Endothelial cell of umbilical vein (primary cell): Measurements from ENCODE around the gene TENM4. TPM values are rescaled to one million over a fixed set of nuclear protein-coding genes. Genes with fewer than 3 reads are reported as not detected.

Source experiments
- BruUV-seq: library from RNA; stranded (reverse); fragments of 400-500 nt; replicated peaks from 2 replicates; lab custom pipeline; 2021; lab: Mats Ljungman, UMichigan
- CTCF ChIA-PET: fragments of 300-600, 350-600 bp; sonication (Branson Sonifier 250); formaldehyde crosslinking; loops from one replicate; lab custom pipeline; 2021; ENCODE audit warnings: antibody characterized with exemption, inconsistent platforms; lab: Charles Lee
- POLR2A ChIA-PET: fragments of 300-600, 350-600 bp; sonication (Branson Sonifier 250); formaldehyde crosslinking; loops from one replicate; lab custom pipeline; 2021; ENCODE audit warnings: antibody characterized with exemption, inconsistent platforms; lab: Charles Lee
- DNase-seq: peaks from one replicate; pipeline ENCODE4 v3.0.0-alpha.2; 2011; ENCODE audit warnings: low read depth, low spot score
- FAIRE-seq: peaks from 2 replicates; lab custom pipeline; 2011; peaks lifted over from hg19 to GRCh38; lab: Jason Lieb, UNC
- H2AFZ ChIP-seq: 2 replicates; pipeline ENCODE4 v1.6.0; 2012; ENCODE audit warnings: low read depth, low read length, control low read depth, inconsistent platforms
- H3K27ac ChIP-seq: 2 replicates; pipeline ENCODE4 v1.5.1; 2011; ENCODE audit warnings: low read depth, mild to moderate bottlenecking, control low read depth, low read length, moderate library complexity; ENCODE audit not compliant: insufficient read depth
- H3K27me3 ChIP-seq, 2 experiments: 2 replicates each; pipeline versions ENCODE4 v1.6.0 to v1.6.1; 2011; ENCODE audit warnings: low read length in 2 of 2, mixed read lengths in 1 of 2; ENCODE audit not compliant: control insufficient read depth in 2 of 2, insufficient read depth in 2 of 2
- H3K36me3 ChIP-seq, 2 experiments: 2 replicates in 1 of 2; 3 replicates in 1 of 2; pipeline ENCODE4 v1.5.1; 2011; ENCODE audit warnings: low read length in 2 of 2, mild to moderate bottlenecking in 1 of 2, moderate library complexity in 1 of 2; ENCODE audit not compliant: control insufficient read depth in 2 of 2, insufficient read depth in 2 of 2; ENCODE audit errors: extremely low read depth in 1 of 2
- H3K4me1 ChIP-seq: 3 replicates; pipeline ENCODE4 v1.5.1; 2011; ENCODE audit warnings: mild to moderate bottlenecking, low read length; ENCODE audit not compliant: control insufficient read depth, insufficient read depth; ENCODE audit errors: extremely low read depth
- H3K4me2 ChIP-seq: 2 replicates; pipeline ENCODE4 v1.6.1; 2011; ENCODE audit warnings: low read length, control low read depth, mixed read lengths; ENCODE audit not compliant: insufficient read depth
- H3K4me3 ChIP-seq, 3 experiments: fragments of 200-600 bp in 1 of 3; sonication (generic), shearing (Covaris generic) in 1 of 3; replicated peaks in 1 of 3; 2 replicates each; pipeline ENCODE4 v1.5.1; 2011 to 2016; ENCODE audit warnings: control low read depth in 3 of 3, low read length in 3 of 3, mild to moderate bottlenecking in 2 of 3, inconsistent platforms in 1 of 3, low read depth in 1 of 3, moderate library complexity in 1 of 3; ENCODE audit not compliant: insufficient read depth in 1 of 3
- H3K79me2 ChIP-seq: 2 replicates; pipeline ENCODE4 v1.6.0; 2012; ENCODE audit warnings: low read length, inconsistent platforms; ENCODE audit not compliant: control insufficient read depth, insufficient read depth
- H3K9ac ChIP-seq: replicated peaks from 2 replicates; pipeline ENCODE3; 2011; ENCODE audit warnings: low read length, control low read depth; ENCODE audit not compliant: insufficient read depth; ENCODE audit errors: extremely low read depth
- H3K9me1 ChIP-seq: replicated peaks from 3 replicates; pipeline ENCODE4 v1.6.0; 2011; ENCODE audit warnings: mild to moderate bottlenecking, low read length; ENCODE audit not compliant: control insufficient read depth, insufficient read depth; ENCODE audit errors: extremely low read depth
- H3K9me3 ChIP-seq: replicated peaks from 2 replicates; pipeline ENCODE4 v1.5.1; 2012; ENCODE audit warnings: low read length, inconsistent platforms; ENCODE audit not compliant: control insufficient read depth, insufficient read depth
- H4K20me1 ChIP-seq: replicated peaks from 2 replicates; pipeline ENCODE3; 2011; ENCODE audit warnings: mild to moderate bottlenecking, low read length; ENCODE audit not compliant: control insufficient read depth, insufficient read depth; ENCODE audit errors: extremely low read depth
- EZH2 ChIP-seq: IDR thresholded peaks from 2 replicates; pipeline ENCODE4 v1.6.1; 2012; ENCODE audit warnings: borderline replicate concordance, low read depth, mild to moderate bottlenecking, moderate library complexity, low read length, inconsistent platforms; ENCODE audit not compliant: severe bottlenecking
- FOS ChIP-seq: IDR thresholded peaks from 2 replicates; pipeline ENCODE4 v1.6.1; 2011; ENCODE audit warnings: mild to moderate bottlenecking, low read length, moderate library complexity, borderline replicate concordance; ENCODE audit not compliant: insufficient read depth
- GATA2 ChIP-seq: IDR thresholded peaks from 2 replicates; pipeline ENCODE4 v1.7.0; 2011; ENCODE audit warnings: low read depth, mild to moderate bottlenecking, moderate library complexity, mixed read lengths, low read length; ENCODE audit not compliant: insufficient read length, insufficient read depth
- MAX ChIP-seq: IDR thresholded peaks from 2 replicates; pipeline ENCODE4 v1.6.1; 2011; ENCODE audit not compliant: insufficient read depth, insufficient read length
- dilution Hi-C: fragments of 300-500 bp; cut with MboI; formaldehyde crosslinking; loops from one replicate; pipeline ENCODE4 v1.15.0; 2019; ENCODE audit warnings: low sequenced_read_pairs; ENCODE audit not compliant: extremely low pct_ligation_motif_present
- intact Hi-C: fragments of 100-400 bp; cut with micrococcal nuclease; formaldehyde crosslinking; loops from one replicate; pipeline ENCODE4 v1.10.0; 2022
- polyA plus RNA-seq, 4 experiments: library from polyadenylated mRNA; depleted of rRNA in 3 of 4; stranded (reverse) in 3 of 4; unstranded in 1 of 4; fragments of >200 nt; gene quantifications; 2 replicates each; pipeline versions ENCODE4 v1.2.1 to v1.2.3, GENCODE V29; 2011 to 2012; ENCODE audit warnings: missing spikeins in 1 of 4
- total RNA-seq: library from RNA; stranded (reverse); gene quantifications from 2 replicates; pipeline ENCODE4 v1.2.3, GENCODE V29; 2021

Gene TENM4
- total and polyA plus RNA-seq, 2 donors (not counting 3 experiments of a cell fraction or from before 2014, with no cell fraction given) = 0.06 to 0.27 TPM

- Histone ChIP-seq H3K27ac (no peak overlapping the region), H3K4me1 (no peaks in the 10 kb centered on the region), H3K9me3 (no peaks in the 10 kb centered on the region), H4K20me1 (no peaks in the 10 kb centered on the region), H3K36me3 (no peaks in the 10 kb centered on the region), H3K4me3 (no peak overlapping the region), H3K9ac (no peak overlapping the region), H2AFZ (no peak overlapping the region), H3K79me2 (no peaks in the 10 kb centered on the region), H3K4me2 (no peak overlapping the region), H3K9me1 (no peaks in the 10 kb centered on the region), H3K27me3 (no peaks in the 10 kb centered on the region)
- no peak for DNase-seq
- intact Hi-C loops = no loop called here
- FAIRE-seq = no peak
- ChIA-PET POLR2A (no interaction called here), CTCF (no interaction called here)
- BruUV-seq = no TSS peak
- dilution Hi-C loops = no loop called here
- no peak for TF ChIP-seq GATA2
- no peak for TF ChIP-seq MAX
- TF ChIP-seq FOS = no peak
- no peak for TF ChIP-seq EZH2
These were observed 176.5 kb downstream of the TENM4 start for GRCh38 chr11:79264284-79264683.

GRCh38 chr11:79263001-79263400 lies 177.8 kb downstream of the TENM4 start:
- no peaks in the 10 kb centered on the region for H3K9me1 ChIP-seq
- dilution Hi-C loops = no loop called here
- TF ChIP-seq FOS = no peak
- DNase-seq (no peak), FAIRE-seq (no peak)
- H3K4me1 ChIP-seq = no peaks in the 10 kb centered on the region
- no peaks in the 10 kb centered on the region for H3K9me3 ChIP-seq
- H2AFZ ChIP-seq = no peak overlapping the region
- BruUV-seq = no TSS peak
- H3K79me2 ChIP-seq = no peaks in the 10 kb centered on the region
- ChIA-PET CTCF (no interaction called here), POLR2A (no interaction called here)
- no peak overlapping the region for H3K4me2 ChIP-seq
- intact Hi-C loops = no loop called here
- no peaks in the 10 kb centered on the region for H3K36me3 ChIP-seq
- no peaks in the 10 kb centered on the region for H4K20me1 ChIP-seq
- H3K9ac ChIP-seq = no peak overlapping the region
- H3K27me3 ChIP-seq = no peaks in the 10 kb centered on the region
- H3K4me3 ChIP-seq = no peak overlapping the region
- no peak overlapping the region for H3K27ac ChIP-seq
